Omental fat pad (tissue), 4 donors: ENCODE results near the gene PUS7. TPM values are rescaled to one million over a fixed set of nuclear protein-coding genes. Genes with fewer than 3 reads are reported as not detected.
A peak's percentile ranks its signal among the peaks of the same experiment; 100 is the strongest.
"Not testable (repeated sequence)": the region's sequence is repeated elsewhere in the genome, so short reads cannot be mapped to it uniquely, and the experiment has no call there.

Experiments
- ATAC-seq: fragments of 150-250 bp; one replicate; pipeline ENCODE4 v1.9.1; 2016; ENCODE audit warnings: mild to moderate bottlenecking, moderate library complexity; ENCODE audit not compliant: low FRiP score
- DNase-seq: peaks from one replicate; pipeline ENCODE4 v3.0.0-alpha.2; 2019; ENCODE audit warnings: low spot score
- total RNA-seq, 4 donors: library from RNA; depleted of rRNA; stranded (reverse); fragments of >200 nt; gene quantifications; one replicate each; pipeline ENCODE4 v1.1.0, GENCODE V29; 2016
- TF ChIP-seq, protein P1 (sequence below), 3 donors: fragments of 450-650 bp; IDR thresholded peaks; one replicate each; pipeline ENCODE4 v1.5.1; 2016 to 2017; ENCODE audit warnings: antibody characterized with exemption in 3 of 3, mild to moderate bottlenecking in 3 of 3, moderate library complexity in 2 of 3

PUS7 gene
- total RNA-seq, 4 donors from 2014 or later, result 12.6 to 42.3 (median 13.1) TPM

DNA sequence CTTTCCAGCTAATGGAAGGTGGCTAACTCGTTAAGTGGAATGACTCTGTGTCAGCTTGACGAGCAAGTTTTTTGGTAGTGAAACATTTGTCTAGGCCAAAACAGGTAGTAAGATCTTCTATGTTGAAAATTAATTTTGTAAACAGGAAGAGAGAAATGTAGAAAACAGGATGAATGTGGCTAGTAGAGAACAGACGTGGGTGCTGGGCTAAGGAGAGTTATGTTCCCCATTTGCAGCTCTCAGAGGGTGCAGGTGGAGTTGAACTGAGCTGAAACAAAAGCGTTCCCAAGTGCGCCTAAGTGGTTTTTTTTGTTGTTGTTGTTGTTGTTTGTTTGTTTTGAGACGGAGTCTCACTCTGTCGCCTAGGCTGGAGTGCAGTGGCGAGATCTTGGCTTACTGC lies 73.9 kb downstream of the PUS7 start:
- DNase-seq (no peak), ATAC-seq (no peak)
- TF ChIP-seq, protein P1, sequence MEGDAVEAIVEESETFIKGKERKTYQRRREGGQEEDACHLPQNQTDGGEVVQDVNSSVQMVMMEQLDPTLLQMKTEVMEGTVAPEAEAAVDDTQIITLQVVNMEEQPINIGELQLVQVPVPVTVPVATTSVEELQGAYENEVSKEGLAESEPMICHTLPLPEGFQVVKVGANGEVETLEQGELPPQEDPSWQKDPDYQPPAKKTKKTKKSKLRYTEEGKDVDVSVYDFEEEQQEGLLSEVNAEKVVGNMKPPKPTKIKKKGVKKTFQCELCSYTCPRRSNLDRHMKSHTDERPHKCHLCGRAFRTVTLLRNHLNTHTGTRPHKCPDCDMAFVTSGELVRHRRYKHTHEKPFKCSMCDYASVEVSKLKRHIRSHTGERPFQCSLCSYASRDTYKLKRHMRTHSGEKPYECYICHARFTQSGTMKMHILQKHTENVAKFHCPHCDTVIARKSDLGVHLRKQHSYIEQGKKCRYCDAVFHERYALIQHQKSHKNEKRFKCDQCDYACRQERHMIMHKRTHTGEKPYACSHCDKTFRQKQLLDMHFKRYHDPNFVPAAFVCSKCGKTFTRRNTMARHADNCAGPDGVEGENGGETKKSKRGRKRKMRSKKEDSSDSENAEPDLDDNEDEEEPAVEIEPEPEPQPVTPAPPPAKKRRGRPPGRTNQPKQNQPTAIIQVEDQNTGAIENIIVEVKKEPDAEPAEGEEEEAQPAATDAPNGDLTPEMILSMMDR (IDR thresholded peaks at IDR 0.05), result no peak

- TF ChIP-seq, protein P1 (IDR thresholded peaks at IDR 0.05), result no peak
- no peak for DNase-seq
- ATAC-seq, result no peak
These were observed 77.6 kb downstream of the PUS7 start for GRCh38 chr7:105444342-105444987.

DNA sequence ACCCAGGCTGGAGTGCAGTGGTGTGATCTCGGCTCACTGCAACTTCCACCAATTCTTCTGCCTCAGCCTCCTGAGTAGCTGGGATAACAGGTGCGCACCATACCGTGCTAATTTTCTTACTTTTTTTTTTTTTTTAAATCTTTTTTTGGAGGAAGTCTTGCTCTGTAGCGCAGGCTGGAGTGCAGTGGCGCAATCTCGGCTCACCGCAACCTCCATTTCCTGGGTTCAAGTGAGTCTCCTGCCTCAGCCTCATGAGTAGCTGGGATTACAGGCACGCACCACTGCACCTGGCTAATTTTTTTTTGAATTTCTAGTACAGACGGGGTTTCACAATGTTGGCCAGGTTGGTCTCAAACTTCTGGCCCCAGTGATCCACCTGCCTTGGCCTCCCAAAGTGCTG lies 79.9 kb downstream of the PUS7 start:
- DNase-seq, ATAC-seq: not testable (repeated sequence)

GRCh38 chr7:105439174-105439893 lies 82.7 kb downstream of the PUS7 start:
- TF ChIP-seq, protein P1 (IDR thresholded peaks at IDR 0.05), result no peak
- ATAC-seq (peak; percentile 85), DNase-seq (no peak)

- TF ChIP-seq, protein P1 (IDR thresholded peaks at IDR 0.05), result no peak
- DNase-seq (no peak), ATAC-seq (no peak)
These were observed 83.3 kb downstream of the PUS7 start for GRCh38 chr7:105438847-105439173.

GRCh38 chr7:105438254-105438653 lies 83.8 kb downstream of the PUS7 start:
- TF ChIP-seq, protein P1 (IDR thresholded peaks at IDR 0.05), result no peak
- no peak for DNase-seq
- ATAC-seq, result no peak

DNA sequence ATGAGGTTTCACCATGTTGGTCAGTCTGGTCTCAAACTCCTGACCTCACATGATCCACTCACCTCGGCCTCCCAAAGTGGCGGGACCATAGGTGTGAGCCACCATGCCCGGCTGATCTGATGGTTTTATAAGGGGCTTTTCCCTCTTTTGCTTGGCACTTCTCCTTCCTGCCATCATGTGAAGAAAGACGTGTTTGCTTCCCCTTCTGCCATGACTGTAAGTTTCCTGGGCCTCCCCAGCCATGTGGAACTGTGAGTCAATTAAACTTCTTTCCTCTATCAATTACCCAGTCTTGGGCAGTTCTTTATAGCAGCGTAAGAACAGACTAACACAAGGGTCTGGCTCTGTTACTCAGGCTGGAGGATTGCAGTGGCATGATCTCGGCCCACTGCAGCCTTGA lies 84.7 kb downstream of the PUS7 start:
- not testable (repeated sequence) for ATAC-seq, DNase-seq
